GM18526 (cell line): ENCODE measurements around the gene ADPRHL1.

Experiments
- POLR2A ChIP-seq: IDR thresholded peaks from 3 replicates; pipeline ENCODE4 v1.6.1; 2011; ENCODE audit not compliant: insufficient read length; ENCODE audit errors: extremely low read depth

Gene ADPRHL1

GRCh38 chr13:113364311-113364889 lies 88.9 kb downstream of the ADPRHL1 start:
- TF ChIP-seq POLR2A, result no peak

GRCh38 chr13:113361406-113361805 lies 91.9 kb downstream of the ADPRHL1 start:
- no peak for TF ChIP-seq POLR2A

- TF ChIP-seq POLR2A, result no peak
Observed at GRCh38 chr13:113360446-113360845, 92.8 kb downstream of the ADPRHL1 start.

- no peak for TF ChIP-seq POLR2A
Observed at GRCh38 chr13:113359571-113359970, 93.7 kb downstream of the ADPRHL1 start.

GRCh38 chr13:113358653-113359190 lies 94.6 kb downstream of the ADPRHL1 start:
- no peak for TF ChIP-seq POLR2A

- no peak for TF ChIP-seq POLR2A
Observed at GRCh38 chr13:113357529-113357928, 95.8 kb downstream of the ADPRHL1 start.

GRCh38 chr13:113356596-113356995 lies 96.7 kb downstream of the ADPRHL1 start:
- TF ChIP-seq POLR2A, result no peak

- no peak for TF ChIP-seq POLR2A
Observed at GRCh38 chr13:113355621-113356020, 97.7 kb downstream of the ADPRHL1 start.

GRCh38 chr13:113354831-113355610 lies 98.3 kb downstream of the ADPRHL1 start:
- no peak for TF ChIP-seq POLR2A

- no peak for TF ChIP-seq POLR2A
Observed at GRCh38 chr13:113353254-113353653, 100.0 kb downstream of the ADPRHL1 start.

GRCh38 chr13:113351514-113352026 lies 101.7 kb downstream of the ADPRHL1 start:
- TF ChIP-seq POLR2A, result no peak

GRCh38 chr13:113350938-113351335 lies 102.4 kb downstream of the ADPRHL1 start:
- no peak for TF ChIP-seq POLR2A

GRCh38 chr13:113350065-113350937 lies 103.0 kb downstream of the ADPRHL1 start:
- no peak for TF ChIP-seq POLR2A
